Endothelial cell of umbilical vein (primary cell): ENCODE data around the gene MEGF10.

ENCODE experiments used
- CTCF ChIP-seq, 2 donors: IDR thresholded peaks; 1 replicate in 1 of 2; 2 replicates in 1 of 2; pipeline ENCODE4 v1.5.1; 2011; ENCODE audit warnings: low read length in 2 of 2, mild to moderate bottlenecking in 2 of 2, moderate library complexity in 2 of 2, control low read depth in 1 of 2, inconsistent platforms in 1 of 2, low read depth in 1 of 2; ENCODE audit not compliant: insufficient read depth in 1 of 2; ENCODE audit errors: extremely low read depth in 1 of 2
- POLR2A ChIP-seq: IDR thresholded peaks from 2 replicates; pipeline ENCODE4 v1.6.1; 2012; ENCODE audit warnings: low read depth, mild to moderate bottlenecking, control low read depth, low read length

GRCh38 chr5:127353796-127354195 is 63.2 kb downstream of the MEGF10 start:
- TF ChIP-seq POLR2A, result no peak
- TF ChIP-seq CTCF (IDR thresholded peaks at IDR 0.05; ENCODE audit: extremely low read depth in 1 of 2, insufficient read depth in 1 of 2, low read depth in 1 of 2, low read length in 2 of 2), result no peak
